Activated CD4-positive, CD25-positive, alpha-beta regulatory T cell (primary cell): ENCODE results near the gene HTT-AS.

Source experiments
- DNase-seq, 4 experiments: peaks; one replicate each; lab custom pipeline; 2025; lab: John Stamatoyannopoulos, UW

Gene HTT-AS

DNA sequence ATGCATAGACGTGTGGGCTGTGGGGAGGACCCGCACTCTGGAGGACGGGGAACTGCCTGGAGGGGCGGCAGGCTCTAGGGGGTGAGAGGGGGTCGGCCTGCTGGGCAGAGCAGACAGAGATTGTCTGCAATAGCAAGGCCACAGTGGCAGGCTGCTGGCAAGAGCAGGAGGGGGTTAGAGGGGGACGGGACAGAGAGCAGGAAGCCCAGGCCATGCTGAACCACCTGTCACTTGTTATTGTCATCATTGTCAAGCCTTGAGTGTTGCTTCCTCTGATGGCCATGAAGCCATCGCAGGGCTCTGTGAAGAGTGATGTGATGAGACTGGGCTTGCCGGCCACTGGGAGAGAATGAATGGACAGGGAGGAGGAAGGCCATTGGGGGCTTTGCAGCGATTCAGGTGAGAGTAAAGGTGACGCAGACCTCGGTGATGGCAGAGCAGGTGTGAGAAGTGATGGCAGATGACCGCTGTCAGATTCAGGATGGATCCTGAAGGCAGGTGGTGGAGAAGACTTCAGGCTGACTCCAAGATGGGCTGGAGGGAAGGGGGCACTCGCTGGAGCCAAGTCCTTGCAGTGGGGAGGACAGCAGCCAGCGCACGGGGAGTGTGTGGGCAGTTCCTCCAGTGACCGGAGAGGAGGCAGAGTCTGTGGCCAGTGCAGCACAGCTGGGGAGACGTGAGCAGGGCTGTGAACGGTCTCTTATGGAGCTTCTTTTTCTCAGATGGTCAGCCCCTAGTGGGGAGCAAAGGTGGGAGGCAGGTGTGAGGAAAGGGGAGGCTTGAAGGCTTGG, 43.6 kb downstream of the HTT-AS start:
- DNase-seq, result no peak

DNA sequence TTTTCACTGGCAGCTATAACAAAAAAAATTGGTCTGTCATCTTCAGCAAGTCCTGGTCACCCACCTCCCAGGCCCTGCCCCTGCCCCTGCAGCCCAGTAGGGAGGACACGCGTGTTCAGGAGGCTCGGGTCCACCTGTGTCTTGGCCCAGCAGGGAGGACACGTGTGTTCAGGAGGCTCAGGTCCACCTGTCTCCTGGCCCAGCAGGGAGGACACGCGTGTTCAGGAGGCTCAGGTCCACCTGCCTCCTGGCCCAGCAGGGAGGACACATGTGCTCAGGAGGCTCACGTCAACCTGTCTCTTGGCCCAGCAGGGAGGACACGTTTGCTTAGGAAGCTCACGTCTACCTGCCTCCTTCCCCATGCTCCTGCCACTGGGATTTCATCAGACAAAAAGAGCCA, 44.9 kb downstream of the HTT-AS start:
- no peak for DNase-seq

DNA sequence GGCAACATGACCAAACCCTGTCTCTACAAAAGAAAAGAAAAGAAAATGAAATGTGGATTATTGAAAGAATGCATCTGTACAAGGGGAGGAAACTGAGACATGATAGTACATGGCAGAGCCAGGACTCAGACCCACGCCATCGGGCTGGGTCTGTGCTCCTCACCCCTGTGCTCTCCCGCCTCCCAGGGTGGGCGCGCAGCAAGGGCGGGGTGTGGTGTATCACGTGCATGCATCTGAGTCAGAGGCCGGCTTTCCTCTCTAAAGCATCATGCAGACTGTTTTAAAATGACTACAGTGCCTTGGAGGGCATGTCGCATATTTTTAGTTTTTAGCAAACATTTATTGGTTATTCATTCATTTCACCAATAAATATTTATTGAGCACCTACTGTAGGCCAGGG, 47.8 kb downstream of the HTT-AS start:
- DNase-seq, result no peak

DNA sequence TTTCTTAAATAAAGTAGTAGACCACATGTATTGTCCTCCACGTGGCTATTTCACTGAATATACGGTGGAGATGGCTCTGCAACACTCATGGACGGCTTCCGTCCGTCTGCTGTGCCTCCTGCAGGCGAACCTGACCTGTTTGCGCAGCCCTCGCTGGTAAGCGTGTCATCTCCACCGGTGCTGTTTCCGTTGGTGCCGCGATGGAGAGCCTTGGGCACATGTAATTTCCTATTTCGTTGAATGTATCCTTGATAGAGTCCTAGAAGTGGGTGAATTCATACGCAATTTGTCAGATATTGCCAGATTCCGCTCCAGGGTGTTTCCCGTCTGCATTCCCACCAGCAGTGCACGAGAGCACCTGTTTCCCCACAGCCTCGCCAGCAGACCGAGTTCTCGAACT, 48.5 kb downstream of the HTT-AS start:
- DNase-seq, result no peak

DNA sequence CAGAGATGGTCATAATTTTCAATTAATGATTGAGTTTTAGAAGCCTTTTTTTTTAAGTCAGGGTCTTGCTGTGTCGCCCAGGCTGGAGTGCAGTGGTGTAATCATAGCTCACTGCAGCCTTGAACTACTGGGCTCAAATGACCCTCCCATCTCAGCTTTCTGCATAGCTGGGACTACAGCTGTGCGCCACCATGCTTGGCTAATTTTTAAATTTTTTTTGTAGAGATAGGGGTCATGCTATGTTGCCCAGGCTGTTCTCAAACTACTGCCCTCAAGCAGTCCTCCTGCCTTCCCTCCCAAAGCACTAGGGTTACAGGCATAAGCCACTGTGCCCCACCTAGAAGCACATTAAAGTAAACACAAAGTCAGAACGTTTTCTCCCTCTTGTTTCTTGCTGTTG, 51.7 kb downstream of the HTT-AS start:
- no peak for DNase-seq

DNA sequence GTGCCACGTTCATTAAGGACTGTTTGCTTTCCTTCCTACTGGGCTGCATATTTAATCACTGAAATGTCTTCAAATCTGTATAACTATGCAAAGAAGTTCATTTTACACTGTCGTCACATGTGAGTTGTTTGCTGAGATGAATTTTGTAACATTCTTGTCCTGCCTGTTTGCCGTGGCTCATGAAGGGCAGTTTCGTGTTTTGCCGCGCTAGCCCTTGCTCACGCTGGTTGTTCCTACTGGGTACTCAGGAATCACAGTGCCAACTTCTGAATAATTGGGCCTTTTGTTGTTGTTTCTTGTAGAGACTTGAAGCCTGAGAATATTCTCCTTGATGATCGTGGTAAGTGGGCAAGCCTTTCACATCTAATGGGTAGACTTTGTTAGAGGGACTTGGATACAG, 52.2 kb downstream of the HTT-AS start:
- DNase-seq, result no peak

GRCh38 chr4:3021627-3022026, 52.7 kb downstream of the HTT-AS start:
- no peak for DNase-seq

GRCh38 chr4:3021127-3021526, 53.2 kb downstream of the HTT-AS start:
- DNase-seq, result no peak

- no peak for DNase-seq
These were observed 55.0 kb downstream of the HTT-AS start for GRCh38 chr4:3019145-3019846.

- no peak for DNase-seq
These were observed 56.8 kb downstream of the HTT-AS start for GRCh38 chr4:3017504-3017903.

DNA sequence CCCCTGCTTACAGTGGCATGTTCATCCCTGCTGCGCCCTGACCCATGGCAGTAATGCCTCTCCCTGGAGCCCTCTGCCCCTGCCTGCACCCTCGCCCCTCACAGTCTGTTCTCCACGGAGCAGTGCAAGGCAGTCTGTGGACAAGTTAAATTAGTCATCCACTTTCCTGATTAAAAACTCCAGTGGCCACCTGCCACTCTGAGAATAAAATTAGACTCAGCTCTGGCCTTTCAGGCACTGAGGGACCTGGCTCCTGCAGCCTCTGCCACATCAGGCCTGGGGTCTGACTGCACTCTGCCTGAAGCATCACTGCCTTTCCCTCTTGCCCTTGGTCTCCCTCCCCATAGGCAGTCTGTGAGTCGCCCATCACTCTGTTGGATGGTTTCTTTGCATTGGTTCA, 57.4 kb downstream of the HTT-AS start:
- DNase-seq, result no peak

GRCh38 chr4:3013839-3014350, 60.4 kb downstream of the HTT-AS start:
- DNase-seq, result no peak
